ENCODE data around the gene ZNF418. TPM values are rescaled to one million over a fixed set of nuclear protein-coding genes. Genes with fewer than 3 reads are reported as not detected.

Gene ZNF418
- 10 to 100 TPM; 27.4 to 28.7 TPM for total RNA-seq
- 10 to 100 TPM; 23.9 to 32.9 TPM for polyA plus RNA-seq (ENCODE audit: insufficient read length in 2 of 2)
- long read RNA-seq, donor 1, partial matches to known transcripts = 0 of 1 reads
- long read RNA-seq, donor 1, other reads (novel, unspliced or antisense) = 0 of 1 reads
- long read RNA-seq, donor 2 = 0 reads
- long read RNA-seq, donor 3 = 0 reads
- long read RNA-seq, donor 4, partial matches to known transcripts = 0 of 2 reads
- long read RNA-seq, donor 4, other reads (novel, unspliced or antisense) = 0 of 2 reads

- Histone ChIP-seq H3K27ac (ENCODE audit: low read depth, low read length) (peak within 1 kb of the TSS; percentile 54), H3K36me3 (ENCODE audit: control insufficient read depth, insufficient read depth, low read length) (peaks cover 38% of the 10 kb centered on the region), H3K4me3 (ENCODE audit: low read depth, low read length) (peak within 1 kb of the TSS; percentile 69), H3K9me3 (ENCODE audit: control insufficient read depth, insufficient read depth, low read length) (no peaks in the 10 kb centered on the region), H3K4me1 (ENCODE audit: control insufficient read depth, insufficient read depth, low read length) (peaks cover 8% of the 10 kb centered on the region), H3K27me3 (ENCODE audit: control insufficient read depth, insufficient read depth, low read length) (no peaks in the 10 kb centered on the region)
- WGBS (ENCODE audit: insufficient coverage) = under 1% methylated on average over 51 of the region's 54 CpGs
- DNase-seq (ENCODE audit: low read depth in 4 of 6, low spot score in 6 of 6) = peak; percentile 75 to 98 (median 84)
Observed at GRCh38 chr19:57934820-57935665, at the start of gene ZNF418. TSS of gene ZNF418 (minus strand) at chr19:57935402. CDS start at chr19:57933822, 1,580 bp downstream.

GRCh38 chr19:57978586-57979289 is 43.5 kb upstream of the ZNF418 start:
- H3K36me3 ChIP-seq (ENCODE audit: control insufficient read depth, insufficient read depth, low read length) = peaks cover 58% of the 10 kb centered on the region
- peaks cover 62% of the 10 kb centered on the region for H3K9me3 ChIP-seq (ENCODE audit: control insufficient read depth, insufficient read depth, low read length)
- no peak overlapping the region for H3K27ac ChIP-seq (ENCODE audit: low read depth, low read length)
- no peak overlapping the region for H3K4me3 ChIP-seq (ENCODE audit: low read depth, low read length)
- H3K4me1 ChIP-seq (ENCODE audit: control insufficient read depth, insufficient read depth, low read length) = no peaks in the 10 kb centered on the region
- no peak for DNase-seq (ENCODE audit: low read depth in 4 of 6, low spot score in 6 of 6)
- no peaks in the 10 kb centered on the region for H3K27me3 ChIP-seq (ENCODE audit: control insufficient read depth, insufficient read depth, low read length)
- WGBS (ENCODE audit: insufficient coverage) = no CpG with 5 or more reads among the region's 3 CpGs

GRCh38 chr19:57974434-57974833 is 39.2 kb upstream of the ZNF418 start, which contains the start of gene C19orf18:
TSS of gene C19orf18 (minus strand) at chr19:57974534. CDS start at chr19:57974432, 102 bp downstream.
- DNase-seq (ENCODE audit: low read depth in 4 of 6, low spot score in 6 of 6) = no peak
- Histone ChIP-seq H3K9me3 (ENCODE audit: control insufficient read depth, insufficient read depth, low read length) (peaks cover 31% of the 10 kb centered on the region), H3K4me1 (ENCODE audit: control insufficient read depth, insufficient read depth, low read length) (no peaks in the 10 kb centered on the region), H3K4me3 (ENCODE audit: low read depth, low read length) (no peak within 1 kb of the TSS), H3K27me3 (ENCODE audit: control insufficient read depth, insufficient read depth, low read length) (no peaks in the 10 kb centered on the region), H3K27ac (ENCODE audit: low read depth, low read length) (no peak within 1 kb of the TSS), H3K36me3 (ENCODE audit: control insufficient read depth, insufficient read depth, low read length) (peaks cover 26% of the 10 kb centered on the region)
- WGBS (ENCODE audit: insufficient coverage) = 91% methylated on average over 4 of the region's 4 CpGs

- peaks cover 4% of the 10 kb centered on the region for H3K36me3 ChIP-seq (ENCODE audit: control insufficient read depth, insufficient read depth, low read length)
- no peak for DNase-seq (ENCODE audit: low read depth in 4 of 6, low spot score in 6 of 6)
- no peak overlapping the region for H3K27ac ChIP-seq (ENCODE audit: low read depth, low read length)
- 93% methylated on average over 4 of the region's 8 CpGs for WGBS (ENCODE audit: insufficient coverage)
- peaks cover 6% of the 10 kb centered on the region for H3K9me3 ChIP-seq (ENCODE audit: control insufficient read depth, insufficient read depth, low read length)
- H3K27me3 ChIP-seq (ENCODE audit: control insufficient read depth, insufficient read depth, low read length) = no peaks in the 10 kb centered on the region
- no peaks in the 10 kb centered on the region for H3K4me1 ChIP-seq (ENCODE audit: control insufficient read depth, insufficient read depth, low read length)
- H3K4me3 ChIP-seq (ENCODE audit: low read depth, low read length) = no peak overlapping the region
Observed at GRCh38 chr19:57964761-57965160, 29.6 kb upstream of the ZNF418 start.

- Histone ChIP-seq H3K9me3 (ENCODE audit: control insufficient read depth, insufficient read depth, low read length) (peaks cover 3% of the 10 kb centered on the region), H3K4me3 (ENCODE audit: low read depth, low read length) (no peak overlapping the region)
Observed at GRCh38 chr19:57961785-57962184, 26.6 kb upstream of the ZNF418 start.

GRCh38 chr19:57954996-57955395 is 19.8 kb upstream of the ZNF418 start:
- DNase-seq (ENCODE audit: low read depth in 4 of 6, low spot score in 6 of 6) = no peak
- Histone ChIP-seq H3K9me3 (ENCODE audit: control insufficient read depth, insufficient read depth, low read length) (no peaks in the 10 kb centered on the region), H3K27ac (ENCODE audit: low read depth, low read length) (no peak overlapping the region), H3K27me3 (ENCODE audit: control insufficient read depth, insufficient read depth, low read length) (no peaks in the 10 kb centered on the region), H3K4me1 (ENCODE audit: control insufficient read depth, insufficient read depth, low read length) (no peaks in the 10 kb centered on the region), H3K4me3 (ENCODE audit: low read depth, low read length) (no peak overlapping the region), H3K36me3 (ENCODE audit: control insufficient read depth, insufficient read depth, low read length) (no peaks in the 10 kb centered on the region)
- WGBS (ENCODE audit: insufficient coverage) = 85% methylated on average over 3 of the region's 4 CpGs

More at GRCh38 chr19:57961785-57962184, 26.6 kb upstream of the ZNF418 start:
- no peak for DNase-seq (ENCODE audit: low read depth in 4 of 6, low spot score in 6 of 6)
- WGBS (ENCODE audit: insufficient coverage) = no CpG with 5 or more reads among the region's 1 CpG
- H3K27me3 ChIP-seq (ENCODE audit: control insufficient read depth, insufficient read depth, low read length) = no peaks in the 10 kb centered on the region
- no peaks in the 10 kb centered on the region for H3K4me1 ChIP-seq (ENCODE audit: control insufficient read depth, insufficient read depth, low read length)
- H3K36me3 ChIP-seq (ENCODE audit: control insufficient read depth, insufficient read depth, low read length) = no peaks in the 10 kb centered on the region
- H3K27ac ChIP-seq (ENCODE audit: low read depth, low read length) = no peak overlapping the region

- Histone ChIP-seq H3K9me3 (ENCODE audit: control insufficient read depth, insufficient read depth, low read length) (no peaks in the 10 kb centered on the region), H3K27me3 (ENCODE audit: control insufficient read depth, insufficient read depth, low read length) (no peaks in the 10 kb centered on the region), H3K4me1 (ENCODE audit: control insufficient read depth, insufficient read depth, low read length) (peaks cover 18% of the 10 kb centered on the region), H3K27ac (ENCODE audit: low read depth, low read length) (no peak overlapping the region), H3K4me3 (ENCODE audit: low read depth, low read length) (no peak overlapping the region), H3K36me3 (ENCODE audit: control insufficient read depth, insufficient read depth, low read length) (peaks cover under 1% of the 10 kb centered on the region)
- 88% methylated on average over 12 of the region's 12 CpGs for WGBS (ENCODE audit: insufficient coverage)
- DNase-seq (ENCODE audit: low read depth in 4 of 6, low spot score in 6 of 6) = no peak
Observed at GRCh38 chr19:57949702-57950101, 14.5 kb upstream of the ZNF418 start.

- H3K4me1 ChIP-seq (ENCODE audit: control insufficient read depth, insufficient read depth, low read length) = peaks cover 18% of the 10 kb centered on the region
- H3K27ac ChIP-seq (ENCODE audit: low read depth, low read length) = no peak overlapping the region
- WGBS (ENCODE audit: insufficient coverage) = 94% methylated on average over 21 of the region's 24 CpGs
Observed at GRCh38 chr19:57949296-57949695, 14.1 kb upstream of the ZNF418 start.

GRCh38 chr19:57947419-57948134 is 12.4 kb upstream of the ZNF418 start, which contains the start of gene ZNF256:
TSS of gene ZNF256 (minus strand) at chr19:57947706. CDS start at chr19:57947474, 232 bp downstream.
- H3K4me3 ChIP-seq (ENCODE audit: low read depth, low read length) = peak within 1 kb of the TSS; percentile 86
- peak; percentile 88 to 99 (median 98) for DNase-seq (ENCODE audit: low read depth in 4 of 6, low spot score in 6 of 6)
- H3K9me3 ChIP-seq (ENCODE audit: control insufficient read depth, insufficient read depth, low read length) = no peaks in the 10 kb centered on the region
- H3K27ac ChIP-seq (ENCODE audit: low read depth, low read length) = peak within 1 kb of the TSS; percentile 75
- no peaks in the 10 kb centered on the region for H3K27me3 ChIP-seq (ENCODE audit: control insufficient read depth, insufficient read depth, low read length)
- under 1% methylated on average over 42 of the region's 54 CpGs for WGBS (ENCODE audit: insufficient coverage)
- peaks cover 16% of the 10 kb centered on the region for H3K36me3 ChIP-seq (ENCODE audit: control insufficient read depth, insufficient read depth, low read length)
- peaks cover 18% of the 10 kb centered on the region for H3K4me1 ChIP-seq (ENCODE audit: control insufficient read depth, insufficient read depth, low read length)

More at GRCh38 chr19:57949296-57949695, 14.1 kb upstream of the ZNF418 start:
- H3K27me3 ChIP-seq (ENCODE audit: control insufficient read depth, insufficient read depth, low read length) = no peaks in the 10 kb centered on the region
- DNase-seq (ENCODE audit: low read depth in 4 of 6, low spot score in 6 of 6) = no peak
- H3K36me3 ChIP-seq (ENCODE audit: control insufficient read depth, insufficient read depth, low read length) = peaks cover 4% of the 10 kb centered on the region
- H3K4me3 ChIP-seq (ENCODE audit: low read depth, low read length) = no peak overlapping the region
- H3K9me3 ChIP-seq (ENCODE audit: control insufficient read depth, insufficient read depth, low read length) = no peaks in the 10 kb centered on the region
